ENCODE data around the gene SLC25A21.

Gene SLC25A21

GRCh38 chr14:36757734-36758601 is 414.4 kb downstream of the SLC25A21 start:
- DNase-seq (ENCODE audit: low spot score) = no peak

GRCh38 chr14:36756226-36756625 is 416.2 kb downstream of the SLC25A21 start:
- no peak for DNase-seq (ENCODE audit: low spot score)

- no peak for DNase-seq (ENCODE audit: low spot score)
These were observed 416.6 kb downstream of the SLC25A21 start for GRCh38 chr14:36755756-36756155.

GRCh38 chr14:36751920-36752319 is 420.5 kb downstream of the SLC25A21 start:
- DNase-seq (ENCODE audit: low spot score) = no peak

GRCh38 chr14:36751106-36751505 is 421.3 kb downstream of the SLC25A21 start:
- no peak for DNase-seq (ENCODE audit: low spot score)

GRCh38 chr14:36750244-36750643 is 422.2 kb downstream of the SLC25A21 start:
- no peak for DNase-seq (ENCODE audit: low spot score)

GRCh38 chr14:36748610-36749213 is 423.7 kb downstream of the SLC25A21 start:
- no peak for DNase-seq (ENCODE audit: low spot score)

- DNase-seq (ENCODE audit: low spot score) = no peak
These were observed 424.8 kb downstream of the SLC25A21 start for GRCh38 chr14:36747411-36748184.

GRCh38 chr14:36746872-36747271 is 425.5 kb downstream of the SLC25A21 start:
- no peak for DNase-seq (ENCODE audit: low spot score)

GRCh38 chr14:36741858-36742257 is 430.5 kb downstream of the SLC25A21 start:
- no peak for DNase-seq (ENCODE audit: low spot score)

- no peak for DNase-seq (ENCODE audit: low spot score)
These were observed 434.1 kb downstream of the SLC25A21 start for GRCh38 chr14:36738269-36738668.

GRCh38 chr14:36726128-36726527 is 446.3 kb downstream of the SLC25A21 start:
- no peak for DNase-seq (ENCODE audit: low spot score)

- DNase-seq (ENCODE audit: low spot score) = no peak
These were observed 448.2 kb downstream of the SLC25A21 start for GRCh38 chr14:36724162-36724561.

GRCh38 chr14:36723530-36723929 is 448.9 kb downstream of the SLC25A21 start:
- DNase-seq (ENCODE audit: low spot score) = no peak

- no peak for DNase-seq (ENCODE audit: low spot score)
These were observed 450.5 kb downstream of the SLC25A21 start for GRCh38 chr14:36721877-36722276.

- no peak for DNase-seq (ENCODE audit: low spot score)
These were observed 451.7 kb downstream of the SLC25A21 start for GRCh38 chr14:36720657-36721056.

- DNase-seq (ENCODE audit: low spot score) = no peak
These were observed 452.6 kb downstream of the SLC25A21 start for GRCh38 chr14:36719823-36720222.

- DNase-seq (ENCODE audit: low spot score) = no peak
These were observed 454.2 kb downstream of the SLC25A21 start for GRCh38 chr14:36718216-36718615.

- DNase-seq (ENCODE audit: low spot score) = no peak
These were observed 455.0 kb downstream of the SLC25A21 start for GRCh38 chr14:36717363-36717762.

GRCh38 chr14:36716614-36717184 is 455.7 kb downstream of the SLC25A21 start:
- no peak for DNase-seq (ENCODE audit: low spot score)

- no peak for DNase-seq (ENCODE audit: low spot score)
These were observed 458.3 kb downstream of the SLC25A21 start for GRCh38 chr14:36713960-36714703.

GRCh38 chr14:36707570-36707969 is 464.8 kb downstream of the SLC25A21 start:
- DNase-seq (ENCODE audit: low spot score) = no peak
